RWPE2 (cell line): ENCODE measurements around the gene RBM28.

Source experiments
- ATAC-seq: fragments of 200-7000 bp; cut with Tn5 transposase; 3 replicates; pipeline ENCODE4 v1.9.1; 2021; ENCODE audit warnings: low read depth
- DNase-seq: peaks from one replicate; pipeline ENCODE4 v3.0.0-alpha.2; 2020; ENCODE audit warnings: low spot score
- H3K27ac ChIP-seq: fragments of 450-650 bp; 2 replicates; pipeline ENCODE4 v1.5.1; 2017; ENCODE audit warnings: mild to moderate bottlenecking; ENCODE audit not compliant: poor library complexity, severe bottlenecking
- H3K27me3 ChIP-seq: fragments of 250-450 bp; sonication (Bioruptor Pico); 2 replicates; pipeline ENCODE4 v1.5.1; 2021; ENCODE audit warnings: mild to moderate bottlenecking, moderate library complexity; ENCODE audit not compliant: insufficient read depth, poor library complexity, severe bottlenecking
- H3K36me3 ChIP-seq: fragments of 250-450 bp; sonication (Bioruptor Pico); 2 replicates; pipeline ENCODE4 v1.5.1; 2020; ENCODE audit warnings: low read depth, mild to moderate bottlenecking, moderate library complexity
- H3K4me1 ChIP-seq: fragments of 250-450 bp; sonication (Bioruptor Pico); 2 replicates; pipeline ENCODE4 v1.5.1; 2021; ENCODE audit warnings: mild to moderate bottlenecking, moderate library complexity; ENCODE audit not compliant: insufficient read depth, poor library complexity, severe bottlenecking
- H3K4me3 ChIP-seq: fragments of 250-450 bp; sonication (Bioruptor Pico); 2 replicates; pipeline ENCODE4 v1.5.1; 2021; ENCODE audit warnings: mild to moderate bottlenecking, moderate library complexity; ENCODE audit not compliant: severe bottlenecking
- H3K9me3 ChIP-seq: fragments of 250-450 bp; sonication (Bioruptor Pico); 2 replicates; pipeline ENCODE4 v1.5.1; 2021; ENCODE audit warnings: mild to moderate bottlenecking, moderate library complexity; ENCODE audit not compliant: severe bottlenecking
- CTCF ChIP-seq: fragments of 450-650 bp; IDR thresholded peaks from one replicate; pipeline ENCODE4 v1.5.1; 2017; ENCODE audit warnings: mild to moderate bottlenecking, moderate library complexity; ENCODE audit not compliant: poor library complexity, severe bottlenecking

The RBM28 gene

DNA sequence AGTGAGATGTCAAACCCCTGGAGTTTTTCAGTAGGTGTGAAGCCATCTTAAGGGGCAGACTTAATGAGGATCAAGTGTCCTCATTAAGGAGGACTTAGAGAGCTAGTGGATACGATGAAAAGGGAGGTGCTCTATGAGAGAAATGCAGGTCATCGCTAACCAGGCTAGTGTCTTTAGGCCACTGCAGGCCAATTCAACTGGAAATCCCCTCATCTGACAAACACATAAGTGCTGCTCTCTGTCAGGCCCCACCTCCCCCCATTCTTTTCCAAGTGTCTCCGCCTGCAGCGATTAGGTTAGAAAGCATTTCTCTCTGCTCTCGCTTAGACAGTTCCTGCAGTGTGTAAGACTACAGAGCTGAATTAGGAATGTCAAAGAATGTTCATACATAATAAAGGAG lies 33.7 kb downstream of the RBM28 start:
- no peak for DNase-seq
- Histone ChIP-seq H3K4me1 (no peaks in the 10 kb centered on the region), H3K9me3 (no peaks in the 10 kb centered on the region), H3K4me3 (no peak overlapping the region), H3K36me3 (peaks cover 79% of the 10 kb centered on the region), H3K27ac (no peak overlapping the region), H3K27me3 (no peaks in the 10 kb centered on the region)
- ATAC-seq: no peak
- no peak for TF ChIP-seq CTCF

GRCh38 chr7:128309124-128309523 lies 34.6 kb downstream of the RBM28 start:
- Histone ChIP-seq H3K4me3 (no peak overlapping the region), H3K27ac (no peak overlapping the region), H3K4me1 (no peaks in the 10 kb centered on the region), H3K27me3 (no peaks in the 10 kb centered on the region), H3K36me3 (peaks cover 74% of the 10 kb centered on the region), H3K9me3 (no peaks in the 10 kb centered on the region)
- no peak for TF ChIP-seq CTCF
- DNase-seq (no peak), ATAC-seq (no peak)

- DNase-seq (no peak), ATAC-seq (no peak)
- Histone ChIP-seq H3K36me3 (peaks cover 55% of the 10 kb centered on the region), H3K27me3 (no peaks in the 10 kb centered on the region), H3K4me3 (no peak overlapping the region), H3K4me1 (no peaks in the 10 kb centered on the region), H3K27ac (no peak overlapping the region), H3K9me3 (no peaks in the 10 kb centered on the region)
- TF ChIP-seq CTCF: no peak
These were observed 36.6 kb downstream of the RBM28 start for GRCh38 chr7:128307061-128307460.

GRCh38 chr7:128304212-128304611 lies 39.5 kb downstream of the RBM28 start:
- Histone ChIP-seq H3K36me3 (peaks cover 35% of the 10 kb centered on the region), H3K27me3 (no peaks in the 10 kb centered on the region), H3K4me3 (no peak overlapping the region), H3K9me3 (no peaks in the 10 kb centered on the region), H3K4me1 (no peaks in the 10 kb centered on the region), H3K27ac (no peak overlapping the region)
- no peak for DNase-seq
- ATAC-seq: no peak
- TF ChIP-seq CTCF: no peak

DNA sequence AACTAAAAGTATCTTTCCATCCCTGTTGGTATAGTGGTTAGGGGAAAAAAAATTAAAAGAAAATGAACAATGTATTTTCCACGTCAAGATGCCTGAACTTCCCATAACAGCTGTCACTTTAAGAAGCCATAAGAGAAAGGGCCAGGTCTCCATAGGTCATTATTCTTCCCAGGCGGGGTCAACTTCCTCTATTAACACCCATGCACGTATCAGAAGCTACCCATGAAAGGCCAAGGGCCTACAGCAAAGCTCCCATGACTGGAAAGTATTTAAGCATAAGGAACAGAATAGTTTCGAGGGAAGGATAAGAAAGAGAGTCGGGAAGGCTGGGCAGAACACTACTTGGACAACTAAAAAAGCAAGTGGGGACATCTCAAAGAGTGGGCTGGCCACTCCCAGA lies 40.1 kb downstream of the RBM28 start:
- DNase-seq (no peak), ATAC-seq (no peak)
- Histone ChIP-seq H3K4me3 (no peak overlapping the region), H3K36me3 (peaks cover 35% of the 10 kb centered on the region), H3K27ac (no peak overlapping the region), H3K4me1 (no peaks in the 10 kb centered on the region), H3K27me3 (no peaks in the 10 kb centered on the region), H3K9me3 (no peaks in the 10 kb centered on the region)
- TF ChIP-seq CTCF: no peak
